Measurements from ENCODE around the gene CCDC63. TPM values are rescaled to one million over a fixed set of nuclear protein-coding genes. Genes with fewer than 3 reads are reported as not detected.

CCDC63 gene
- total and polyA plus RNA-seq, 3 donors from 2014 or later, result 9.0 to 42.4 (median 12.4) TPM

DNA sequence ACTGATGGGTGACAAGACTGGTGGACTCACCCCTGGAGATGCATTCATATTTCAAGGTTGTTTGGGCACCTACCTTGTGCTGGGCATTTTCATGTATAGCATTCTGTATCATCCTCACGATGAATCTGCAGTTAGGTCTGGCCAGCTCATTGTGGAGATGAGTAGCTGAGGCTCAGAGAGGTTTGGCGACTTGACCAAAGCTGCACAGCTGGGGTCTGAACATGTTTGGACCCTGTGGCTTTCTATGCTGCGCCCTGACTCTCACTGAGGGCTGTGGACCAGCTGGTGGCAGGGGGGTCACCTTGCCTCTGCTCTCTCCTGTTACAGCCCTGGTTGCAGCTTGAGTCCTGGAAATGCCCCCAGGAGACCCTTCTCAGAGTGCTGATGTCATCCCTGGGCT lies 24.9 kb upstream of the CCDC63 start:
- no peak overlapping the region for H3K4me3 ChIP-seq
- H3K36me3 ChIP-seq (ENCODE audit: low read depth, missing control alignments), result no peaks in the 10 kb centered on the region
- no peak for DNase-seq
- TF ChIP-seq, protein P1, sequence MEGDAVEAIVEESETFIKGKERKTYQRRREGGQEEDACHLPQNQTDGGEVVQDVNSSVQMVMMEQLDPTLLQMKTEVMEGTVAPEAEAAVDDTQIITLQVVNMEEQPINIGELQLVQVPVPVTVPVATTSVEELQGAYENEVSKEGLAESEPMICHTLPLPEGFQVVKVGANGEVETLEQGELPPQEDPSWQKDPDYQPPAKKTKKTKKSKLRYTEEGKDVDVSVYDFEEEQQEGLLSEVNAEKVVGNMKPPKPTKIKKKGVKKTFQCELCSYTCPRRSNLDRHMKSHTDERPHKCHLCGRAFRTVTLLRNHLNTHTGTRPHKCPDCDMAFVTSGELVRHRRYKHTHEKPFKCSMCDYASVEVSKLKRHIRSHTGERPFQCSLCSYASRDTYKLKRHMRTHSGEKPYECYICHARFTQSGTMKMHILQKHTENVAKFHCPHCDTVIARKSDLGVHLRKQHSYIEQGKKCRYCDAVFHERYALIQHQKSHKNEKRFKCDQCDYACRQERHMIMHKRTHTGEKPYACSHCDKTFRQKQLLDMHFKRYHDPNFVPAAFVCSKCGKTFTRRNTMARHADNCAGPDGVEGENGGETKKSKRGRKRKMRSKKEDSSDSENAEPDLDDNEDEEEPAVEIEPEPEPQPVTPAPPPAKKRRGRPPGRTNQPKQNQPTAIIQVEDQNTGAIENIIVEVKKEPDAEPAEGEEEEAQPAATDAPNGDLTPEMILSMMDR (IDR thresholded peaks at IDR 0.05), result no peak
- TF ChIP-seq POLR2A (IDR thresholded peaks at IDR 0.05), result no peak
- no peak overlapping the region for H3K27ac ChIP-seq
- H3K27me3 ChIP-seq, result no peaks in the 10 kb centered on the region
- intact Hi-C loops (cut with DNase I; ENCODE audit: low total_unique reads), result no loop called here
- no peaks in the 10 kb centered on the region for H3K9me3 ChIP-seq
- WGBS, 2 donors, result 98 to 100% methylated on average over 3 of the region's 3 CpGs
- H3K4me1 ChIP-seq, result no peaks in the 10 kb centered on the region

DNA sequence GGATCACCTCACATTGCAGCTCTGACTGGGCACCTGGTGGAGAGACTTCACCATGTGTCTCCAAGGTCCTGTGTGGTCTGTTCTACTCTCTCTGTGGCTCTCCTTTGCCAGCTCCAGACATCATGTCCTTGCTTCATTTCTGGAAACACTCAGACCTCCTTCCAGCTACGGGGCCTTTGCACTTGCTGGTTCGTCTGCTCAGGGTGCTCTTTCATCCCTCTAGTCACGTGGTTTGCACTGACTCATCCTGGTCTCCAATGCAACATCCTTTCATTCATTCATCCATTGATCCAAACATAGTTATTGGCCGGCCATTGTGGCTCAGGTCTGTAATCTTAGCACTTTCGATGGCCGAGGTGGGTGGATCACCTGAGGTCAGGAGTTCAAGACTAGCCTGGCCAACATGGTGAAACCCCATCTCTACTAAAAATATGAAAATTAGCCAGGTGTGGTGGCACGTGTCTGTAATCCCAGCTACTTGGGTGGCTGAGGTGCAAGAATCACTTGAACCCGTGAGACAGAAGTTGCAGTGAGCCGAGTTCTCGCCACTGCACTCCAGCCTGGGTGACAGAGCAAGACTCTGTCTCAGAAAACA lies 23.9 kb upstream of the CCDC63 start:
- no peak for DNase-seq
- H3K27ac ChIP-seq, result no peak overlapping the region
- TF ChIP-seq POLR2A (IDR thresholded peaks at IDR 0.05), result no peak
- TF ChIP-seq, protein P1 (IDR thresholded peaks at IDR 0.05), result no peak
- no peaks in the 10 kb centered on the region for H3K36me3 ChIP-seq (ENCODE audit: low read depth, missing control alignments)
- no peaks in the 10 kb centered on the region for H3K27me3 ChIP-seq
- H3K4me1 ChIP-seq, result no peaks in the 10 kb centered on the region
- intact Hi-C loops (cut with DNase I; ENCODE audit: low total_unique reads), result no loop called here
- H3K4me3 ChIP-seq, result no peak overlapping the region
- H3K9me3 ChIP-seq, result no peaks in the 10 kb centered on the region
- WGBS, 2 donors, result 92 to 96% methylated on average over 10 of the region's 10 CpGs

DNA sequence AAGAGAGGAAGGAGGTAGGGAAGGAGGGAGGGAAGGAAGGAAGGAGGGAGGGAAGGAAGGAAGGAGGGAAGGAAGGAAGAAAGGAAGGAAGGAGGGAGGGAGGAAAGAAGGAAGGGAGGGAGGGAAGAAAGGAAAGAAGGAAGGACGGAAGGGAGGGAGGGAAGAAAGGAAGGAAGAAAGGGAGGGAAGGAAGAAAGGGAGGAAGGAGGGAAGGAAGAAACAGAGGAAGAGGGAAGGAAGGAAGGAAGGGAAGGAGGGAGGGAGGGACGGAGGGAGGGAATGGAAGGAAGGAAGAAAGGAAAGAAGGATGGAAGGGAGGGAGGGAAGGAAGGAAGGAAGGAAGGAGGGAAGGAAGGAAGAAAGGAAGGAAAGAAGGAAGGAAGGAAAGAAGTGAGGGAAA lies 22.4 kb upstream of the CCDC63 start:
- Histone ChIP-seq H3K9me3 (no peaks in the 10 kb centered on the region), H3K4me3 (no peak overlapping the region), H3K4me1 (no peaks in the 10 kb centered on the region), H3K27ac (no peak overlapping the region), H3K27me3 (no peaks in the 10 kb centered on the region), H3K36me3 (ENCODE audit: low read depth, missing control alignments) (no peaks in the 10 kb centered on the region)
- TF ChIP-seq, protein P1 (IDR thresholded peaks at IDR 0.05), result no peak
- no peak for TF ChIP-seq POLR2A (IDR thresholded peaks at IDR 0.05)
- 90 to 94% methylated on average over 2 of the region's 2 CpGs for WGBS, 2 donors
- intact Hi-C loops (cut with DNase I; ENCODE audit: low total_unique reads), result no loop called here
- DNase-seq, result no peak

DNA sequence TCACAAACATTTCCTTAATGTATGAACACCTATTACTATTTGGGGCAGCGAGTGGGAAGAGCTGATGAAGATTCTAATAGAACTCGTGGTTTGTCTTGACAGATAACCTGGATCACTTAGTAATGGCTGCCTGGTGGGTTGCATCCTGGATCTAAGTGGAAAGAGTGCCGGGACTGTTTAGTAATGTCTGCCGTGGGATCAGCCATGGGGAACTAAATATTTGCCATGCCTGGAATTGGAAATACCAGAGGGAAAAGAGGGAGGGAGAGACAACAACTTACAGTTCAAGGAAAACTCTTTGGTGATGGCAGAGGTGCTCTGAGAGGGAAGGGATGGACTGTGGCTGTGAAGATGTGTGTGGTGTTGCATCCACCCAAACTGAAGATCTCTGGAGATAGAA lies 21.3 kb upstream of the CCDC63 start:
- DNase-seq, result no peak
- Histone ChIP-seq H3K9me3 (no peaks in the 10 kb centered on the region), H3K36me3 (ENCODE audit: low read depth, missing control alignments) (no peaks in the 10 kb centered on the region), H3K27ac (no peak overlapping the region), H3K4me1 (no peaks in the 10 kb centered on the region), H3K4me3 (no peak overlapping the region), H3K27me3 (no peaks in the 10 kb centered on the region)
- intact Hi-C loops (cut with DNase I; ENCODE audit: low total_unique reads), result no loop called here
- no peak for TF ChIP-seq POLR2A (IDR thresholded peaks at IDR 0.05)
- TF ChIP-seq, protein P1 (IDR thresholded peaks at IDR 0.05), result no peak
- WGBS, 2 donors, result 92% methylated on average over 4 of the region's 4 CpGs

DNA sequence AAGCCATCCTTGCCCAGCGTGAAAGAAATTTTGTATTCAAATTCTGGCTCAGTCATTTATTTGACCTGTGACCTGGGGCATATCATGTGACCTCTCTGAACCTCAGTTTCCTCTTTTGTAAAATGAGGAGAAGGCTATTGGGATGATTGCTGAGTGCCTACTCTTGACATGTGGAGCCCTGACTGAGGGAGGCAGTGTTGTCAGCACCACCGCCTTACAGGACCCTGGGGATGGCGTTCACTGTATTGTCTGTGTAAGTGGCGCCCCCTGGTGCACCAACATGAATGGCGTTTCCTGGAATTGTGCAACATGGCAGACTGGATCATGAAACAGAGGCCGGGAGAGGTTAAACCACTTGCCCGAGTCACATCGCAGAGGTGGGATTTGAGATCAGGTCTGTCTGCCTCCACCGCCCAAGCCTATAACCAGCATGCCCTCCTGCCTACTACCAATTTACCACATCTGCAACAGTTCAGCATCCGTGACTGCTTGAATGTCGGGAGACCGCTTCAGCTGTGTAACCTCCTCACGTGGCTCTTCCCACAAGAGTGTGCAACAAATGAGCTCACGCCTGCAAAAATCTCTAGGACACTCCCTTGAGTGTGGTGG lies 20.1 kb upstream of the CCDC63 start:
- intact Hi-C loops (cut with DNase I; ENCODE audit: low total_unique reads), result no loop called here
- Histone ChIP-seq H3K9me3 (no peaks in the 10 kb centered on the region), H3K36me3 (ENCODE audit: low read depth, missing control alignments) (no peaks in the 10 kb centered on the region), H3K4me1 (no peaks in the 10 kb centered on the region), H3K27me3 (no peaks in the 10 kb centered on the region), H3K27ac (no peak overlapping the region), H3K4me3 (no peak overlapping the region)
- 47 to 70% methylated on average over 10 to 14 of the region's 14 CpGs for WGBS, 2 donors
- no peak for TF ChIP-seq POLR2A (IDR thresholded peaks at IDR 0.05)
- TF ChIP-seq, protein P1 (IDR thresholded peaks at IDR 0.05), result peak; percentile 85 to 94 (median 85)
- peak; percentile 94 for DNase-seq
